ENCODE results near the gene ACBD7. TPM values are rescaled to one million over a fixed set of nuclear protein-coding genes. Genes with fewer than 3 reads are reported as not detected.

The ACBD7 gene
- total RNA-seq, 1 experiment from 2014 or later = 13.9 TPM

DNA sequence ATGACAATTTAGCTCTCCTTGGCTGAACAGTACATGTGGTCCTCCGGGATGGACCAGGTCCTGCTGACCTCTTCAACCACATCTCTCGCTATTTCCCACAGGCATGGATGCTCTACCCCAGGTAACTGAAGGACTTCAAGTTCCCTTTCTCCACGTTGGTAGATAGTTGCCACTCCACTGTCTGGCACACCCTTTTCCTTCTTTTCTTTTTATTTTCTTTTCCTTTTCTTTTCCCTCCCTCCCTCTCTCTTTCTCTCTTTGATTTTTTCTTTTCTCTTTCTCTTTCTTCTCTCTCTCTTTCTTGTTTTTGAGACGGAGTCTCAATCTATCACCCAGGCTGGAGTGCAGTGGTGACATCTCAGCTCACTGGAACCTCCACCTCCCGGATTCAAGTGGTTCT lies 2.8 kb upstream of the ACBD7 start:
- intact Hi-C loops (cut with micrococcal nuclease; ENCODE audit: unreplicated experiment) = no loop called here
- TF ChIP-seq, protein P1, sequence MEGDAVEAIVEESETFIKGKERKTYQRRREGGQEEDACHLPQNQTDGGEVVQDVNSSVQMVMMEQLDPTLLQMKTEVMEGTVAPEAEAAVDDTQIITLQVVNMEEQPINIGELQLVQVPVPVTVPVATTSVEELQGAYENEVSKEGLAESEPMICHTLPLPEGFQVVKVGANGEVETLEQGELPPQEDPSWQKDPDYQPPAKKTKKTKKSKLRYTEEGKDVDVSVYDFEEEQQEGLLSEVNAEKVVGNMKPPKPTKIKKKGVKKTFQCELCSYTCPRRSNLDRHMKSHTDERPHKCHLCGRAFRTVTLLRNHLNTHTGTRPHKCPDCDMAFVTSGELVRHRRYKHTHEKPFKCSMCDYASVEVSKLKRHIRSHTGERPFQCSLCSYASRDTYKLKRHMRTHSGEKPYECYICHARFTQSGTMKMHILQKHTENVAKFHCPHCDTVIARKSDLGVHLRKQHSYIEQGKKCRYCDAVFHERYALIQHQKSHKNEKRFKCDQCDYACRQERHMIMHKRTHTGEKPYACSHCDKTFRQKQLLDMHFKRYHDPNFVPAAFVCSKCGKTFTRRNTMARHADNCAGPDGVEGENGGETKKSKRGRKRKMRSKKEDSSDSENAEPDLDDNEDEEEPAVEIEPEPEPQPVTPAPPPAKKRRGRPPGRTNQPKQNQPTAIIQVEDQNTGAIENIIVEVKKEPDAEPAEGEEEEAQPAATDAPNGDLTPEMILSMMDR (IDR thresholded peaks at IDR 0.05; ENCODE audit: insufficient read depth in 1 of 2, low read depth in 1 of 2, low read length in 1 of 2, severe bottlenecking in 1 of 2, unreplicated experiment in 1 of 2) = no peak
- Mint-ChIP-seq H3K4me1 (ENCODE audit: low read depth, unreplicated experiment) (peaks cover 11% of the 10 kb centered on the region), H3K27me3 (ENCODE audit: insufficient read depth, unreplicated experiment) (peaks cover 9% of the 10 kb centered on the region), H3K27ac (ENCODE audit: unreplicated experiment) (no peak overlapping the region), H3K36me3 (ENCODE audit: insufficient read depth, unreplicated experiment) (peaks cover under 1% of the 10 kb centered on the region), H3K4me3 (ENCODE audit: unreplicated experiment) (no peak overlapping the region), H3K9me3 (ENCODE audit: unreplicated experiment) (peaks cover 11% of the 10 kb centered on the region)
- Histone ChIP-seq H3K9me3 (no peaks in the 10 kb centered on the region), H3K27me3 (replicated peaks; ENCODE audit: control insufficient read depth, insufficient read depth, low read length) (no peaks in the 10 kb centered on the region), H3K36me3 (ENCODE audit: control insufficient read depth, insufficient read depth, low read length) (no peaks in the 10 kb centered on the region), H3K4me3 (ENCODE audit: low read depth, low read length) (no peak overlapping the region), H3K4me1 (no peaks in the 10 kb centered on the region)
- ChIA-PET POLR2A (no interaction called here), CTCF (no interaction called here)
- DNase-seq = no peak
- BruUV-seq (replicated peaks) = no TSS peak

DNA sequence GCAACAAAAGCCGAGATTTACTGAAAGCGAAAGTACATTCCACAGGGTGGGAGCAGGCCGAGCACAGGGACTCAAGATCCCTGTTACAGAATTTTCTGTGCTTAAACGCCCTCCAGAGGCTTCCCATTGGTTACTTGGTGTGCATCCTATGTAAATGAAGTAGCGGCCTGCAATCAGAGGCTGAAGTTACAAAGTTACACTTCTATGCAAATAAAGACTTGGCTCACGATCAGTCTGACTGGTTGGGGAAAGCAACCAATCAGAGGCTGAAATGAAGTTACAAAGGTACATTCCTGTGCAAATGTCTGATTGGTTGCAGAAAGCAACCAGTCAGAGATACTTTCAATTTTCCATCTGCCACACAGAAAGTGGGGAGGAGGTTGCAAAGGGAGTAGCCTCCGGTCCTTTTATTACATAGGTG lies 4.1 kb downstream of the ACBD7 start:
- H3K36me3 ChIP-seq (ENCODE audit: control insufficient read depth, insufficient read depth, low read length) = no peaks in the 10 kb centered on the region
- ChIA-PET CTCF (interaction anchor here (0.6 kb wide), 2 partner anchors 113 to 391 kb away, joined by 3 to 5 read pairs; no protein-coding TSS in a partner anchor), POLR2A (interaction anchor here (1.0 to 1.5 kb wide), 2 partner anchors 13 to 125 kb away, joined by 4 to 6 read pairs; partner anchors contain the start of genes MEIG1 and RPP38)
- Mint-ChIP-seq H3K27ac (ENCODE audit: unreplicated experiment) (peak overlapping the region; percentile 42), H3K9me3 (ENCODE audit: unreplicated experiment) (no peaks in the 10 kb centered on the region), H3K27me3 (ENCODE audit: insufficient read depth, unreplicated experiment) (no peaks in the 10 kb centered on the region), H3K36me3 (ENCODE audit: insufficient read depth, unreplicated experiment) (no peaks in the 10 kb centered on the region), H3K4me3 (ENCODE audit: unreplicated experiment) (peak overlapping the region; percentile 71), H3K4me1 (ENCODE audit: low read depth, unreplicated experiment) (peaks cover 5% of the 10 kb centered on the region)
- H3K27me3 ChIP-seq (replicated peaks; ENCODE audit: control insufficient read depth, insufficient read depth, low read length) = no peaks in the 10 kb centered on the region
- H3K4me3 ChIP-seq (ENCODE audit: low read depth, low read length) = peak overlapping the region; percentile 35
- no peaks in the 10 kb centered on the region for H3K9me3 ChIP-seq
- TF ChIP-seq, protein P1 (IDR thresholded peaks at IDR 0.05; ENCODE audit: insufficient read depth in 1 of 2, low read depth in 1 of 2, low read length in 1 of 2, severe bottlenecking in 1 of 2, unreplicated experiment in 1 of 2) = no peak
- BruUV-seq (replicated peaks) = no TSS peak
- H3K4me1 ChIP-seq = peaks cover 6% of the 10 kb centered on the region
- intact Hi-C loops (cut with micrococcal nuclease; ENCODE audit: unreplicated experiment) = loop anchor here (5.0 kb wide), 1 partner anchor 82 kb away; no protein-coding TSS in a partner anchor
- peak; percentile 85 to 92 for DNase-seq

DNA sequence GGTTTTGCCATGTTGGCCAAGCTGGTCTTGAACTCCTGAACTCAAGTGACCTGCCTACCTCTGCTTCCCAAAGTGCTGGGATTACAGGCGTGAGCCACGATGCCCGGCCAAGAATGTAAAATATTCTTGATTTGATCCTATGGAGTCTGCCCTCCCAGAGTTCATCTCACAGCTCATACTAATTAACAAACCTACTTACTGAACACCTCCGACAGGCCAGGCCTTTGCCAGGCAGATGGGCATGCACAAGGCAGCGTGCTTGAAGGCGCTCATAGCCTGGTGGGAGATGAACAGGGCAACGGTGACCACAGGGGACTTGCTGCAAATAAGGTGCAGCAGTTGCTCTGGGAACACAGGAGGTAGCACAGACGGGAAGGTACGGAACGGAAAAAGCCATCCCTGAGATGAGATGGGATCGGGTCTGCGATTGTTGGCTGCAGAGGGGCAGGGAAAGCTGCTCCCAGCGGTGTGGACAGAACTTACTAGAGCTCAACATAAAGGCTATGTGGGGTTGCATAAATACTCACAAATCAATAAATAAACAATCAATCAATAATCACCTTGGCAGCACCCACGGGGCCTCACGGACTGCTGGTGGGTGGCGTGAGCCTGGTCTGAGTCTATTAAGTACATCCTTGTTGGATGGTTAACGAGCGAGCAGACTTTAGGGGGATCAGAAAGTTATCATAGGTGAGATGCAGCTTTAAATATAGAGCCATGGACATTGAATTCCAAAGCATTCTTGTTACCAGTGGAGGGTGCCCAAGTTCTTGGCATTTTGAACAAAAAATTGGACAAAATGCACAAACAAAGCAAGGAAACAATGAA lies 4.7 kb downstream of the ACBD7 start:
- POLR2A ChIA-PET = interaction anchor here (0.6 to 1.5 kb wide), 2 partner anchors 123 to 125 kb away, joined by 3 to 6 read pairs; partner anchors contain the start of gene MEIG1
- intact Hi-C loops (cut with micrococcal nuclease; ENCODE audit: unreplicated experiment) = loop anchor here (5.0 kb wide), 1 partner anchor 82 kb away; no protein-coding TSS in a partner anchor
- H3K27me3 Mint-ChIP-seq (ENCODE audit: insufficient read depth, unreplicated experiment) = no peaks in the 10 kb centered on the region
- H3K27ac Mint-ChIP-seq (ENCODE audit: unreplicated experiment) = peak overlapping the region; percentile 42
- TF ChIP-seq, protein P1 (IDR thresholded peaks at IDR 0.05; ENCODE audit: insufficient read depth in 1 of 2, low read depth in 1 of 2, low read length in 1 of 2, severe bottlenecking in 1 of 2, unreplicated experiment in 1 of 2) = no peak
- Histone ChIP-seq H3K4me1 (peaks cover 6% of the 10 kb centered on the region), H3K9me3 (no peaks in the 10 kb centered on the region), H3K4me3 (ENCODE audit: low read depth, low read length) (peak overlapping the region; percentile 35), H3K27me3 (replicated peaks; ENCODE audit: control insufficient read depth, insufficient read depth, low read length) (no peaks in the 10 kb centered on the region), H3K36me3 (ENCODE audit: control insufficient read depth, insufficient read depth, low read length) (no peaks in the 10 kb centered on the region)
- CTCF ChIA-PET = interaction anchor here (0.5 to 1.2 kb wide), 3 partner anchors 83 to 1415 kb away, joined by 3 to 5 read pairs (median 3); no protein-coding TSS in a partner anchor
- no peak for DNase-seq
- H3K36me3 Mint-ChIP-seq (ENCODE audit: insufficient read depth, unreplicated experiment) = no peaks in the 10 kb centered on the region
- no peaks in the 10 kb centered on the region for H3K9me3 Mint-ChIP-seq (ENCODE audit: unreplicated experiment)
- peak overlapping the region; percentile 71 for H3K4me3 Mint-ChIP-seq (ENCODE audit: unreplicated experiment)
- peaks cover 4% of the 10 kb centered on the region for H3K4me1 Mint-ChIP-seq (ENCODE audit: low read depth, unreplicated experiment)
- BruUV-seq (replicated peaks) = no TSS peak
